Keratinocyte (primary cell): Measurements from ENCODE around the gene TOR1AIP1.

ENCODE experiments used
- CTCF ChIP-seq, 3 experiments: IDR thresholded peaks in 1 of 3; conservative IDR thresholded peaks in 1 of 3; optimal IDR thresholded peaks in 1 of 3; 2 replicates in 2 of 3; 3 replicates in 1 of 3; pipeline versions ENCODE3 to v1.5.1; 2011; ENCODE audit warnings: low read length in 3 of 3, mild to moderate bottlenecking in 3 of 3, moderate library complexity in 2 of 3, control low read depth in 1 of 3, inconsistent platforms in 1 of 3; ENCODE audit not compliant: insufficient read depth in 2 of 3; ENCODE audit errors: extremely low read depth in 1 of 3
- EZH2 ChIP-seq: IDR thresholded peaks from one replicate; pipeline ENCODE4 v1.6.1; 2012; ENCODE audit warnings: inconsistent platforms, mild to moderate bottlenecking, low read length, moderate library complexity

- TF ChIP-seq CTCF (optimal IDR thresholded peaks at IDR 0.05 in 1 of 3, IDR thresholded peaks at IDR 0.05 in 1 of 3, conservative IDR thresholded peaks at IDR 0.05 in 1 of 3; ENCODE audit: extremely low read depth in 1 of 3, insufficient read depth in 2 of 3, low read length in 3 of 3) (no peak), EZH2 (no peak)
Measured at GRCh38 chr1:179952186-179952585, 70.1 kb downstream of the TOR1AIP1 start.
